ENCODE measurements around the gene KRTAP2-4. TPM values are rescaled to one million over a fixed set of nuclear protein-coding genes. Genes with fewer than 3 reads are reported as not detected.
"Not testable (repeated sequence)": the region's sequence is repeated elsewhere in the genome, so short reads cannot be mapped to it uniquely, and the experiment has no call there.

Gene KRTAP2-4
- total and polyA plus RNA-seq, 5 donors from 2014 or later = not detected

DNA sequence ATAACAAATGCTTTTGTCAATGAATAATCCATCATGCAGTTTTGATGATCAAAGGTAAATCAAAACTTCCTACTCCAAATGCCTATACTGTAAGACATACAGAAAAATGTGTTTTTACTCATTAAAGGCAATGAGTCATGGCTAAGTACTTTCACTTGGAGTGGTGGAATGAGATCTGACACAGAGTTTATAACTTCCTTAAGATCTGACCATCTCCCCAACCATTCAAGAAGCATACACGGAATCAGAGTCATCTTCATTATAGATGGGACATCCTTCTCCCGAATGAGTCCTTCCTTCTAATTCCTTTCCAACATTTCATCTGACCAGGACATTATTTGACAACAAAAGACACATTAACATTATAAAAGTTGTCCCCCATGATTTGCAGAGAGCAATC is 17.7 kb upstream of the KRTAP2-4 start:
- not testable (repeated sequence) for H3K9me3 ChIP-seq (ENCODE audit: control insufficient read depth in 2 of 2, low read length in 2 of 2); H3K4me1 ChIP-seq (ENCODE audit: control insufficient read depth, insufficient read depth, low read length, poor library complexity, severe bottlenecking); H3K27ac Mint-ChIP-seq; DNase-seq; H3K36me3 Mint-ChIP-seq; ATAC-seq (ENCODE audit: low read depth in 2 of 2); H3K27ac ChIP-seq (ENCODE audit: insufficient read depth, low read length, poor library complexity, severe bottlenecking); H3K4me1 Mint-ChIP-seq; H3K4me3 ChIP-seq (ENCODE audit: low read depth, low read length); H3K36me3 ChIP-seq (ENCODE audit: control insufficient read depth, insufficient read depth, low read length); H3K27me3 ChIP-seq (ENCODE audit: control insufficient read depth, insufficient read depth, low read length); H3K9me3 Mint-ChIP-seq; H3K4me3 Mint-ChIP-seq
- peaks cover 26% of the 10 kb centered on the region for H3K27me3 Mint-ChIP-seq

- peaks cover 0 to 3% (median 0%) of the 10 kb centered on the region in 7 donors for H3K9me3 Mint-ChIP-seq
- H3K9me3 ChIP-seq (ENCODE audit: control insufficient read depth in 2 of 2, low read length in 2 of 2) = no peaks in the 10 kb centered on the region
Observed at GRCh38 chr17:41082626-41083025, 16.9 kb upstream of the KRTAP2-4 start.

GRCh38 chr17:41076788-41077187 is 11.1 kb upstream of the KRTAP2-4 start:
- no peak overlapping the region for H3K4me3 Mint-ChIP-seq

More at GRCh38 chr17:41082626-41083025, 16.9 kb upstream of the KRTAP2-4 start:
- Mint-ChIP-seq H3K4me3 (no peak overlapping the region), H3K4me1 (no peaks in the 10 kb centered on the region), H3K36me3 (no peaks in the 10 kb centered on the region), H3K27me3 (peaks cover 27% of the 10 kb centered on the region), H3K27ac (no peak overlapping the region)
- Histone ChIP-seq H3K4me3 (ENCODE audit: low read depth, low read length) (no peak overlapping the region), H3K4me1 (ENCODE audit: control insufficient read depth, insufficient read depth, low read length, poor library complexity, severe bottlenecking) (no peaks in the 10 kb centered on the region), H3K27ac (ENCODE audit: insufficient read depth, low read length, poor library complexity, severe bottlenecking) (no peak overlapping the region), H3K27me3 (ENCODE audit: control insufficient read depth, insufficient read depth, low read length) (peaks cover 3% of the 10 kb centered on the region), H3K36me3 (ENCODE audit: control insufficient read depth, insufficient read depth, low read length) (no peaks in the 10 kb centered on the region)
- DNase-seq (no peak), ATAC-seq (ENCODE audit: low read depth in 2 of 2) (no peak)

DNA sequence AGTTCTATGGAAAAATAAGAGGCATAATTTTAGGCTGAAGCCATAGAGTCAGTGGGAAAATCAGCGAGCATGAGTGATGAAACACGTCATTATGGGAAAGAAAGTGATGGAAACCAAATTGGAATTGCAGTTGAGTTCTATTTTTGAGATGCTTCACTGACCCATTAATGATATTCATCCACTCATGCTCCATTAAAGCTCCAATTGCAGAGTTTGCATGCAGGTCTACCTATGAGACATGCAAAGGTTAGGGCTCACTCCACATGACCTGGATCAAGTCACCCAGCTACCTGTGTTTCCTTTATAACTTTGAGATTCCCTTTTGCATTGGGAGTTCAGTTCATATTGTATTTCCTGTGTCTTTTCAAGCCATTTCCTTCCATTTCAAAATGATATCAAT is 8.0 kb upstream of the KRTAP2-4 start:
- Mint-ChIP-seq H3K27ac (no peak overlapping the region), H3K27me3 (peaks cover 21% of the 10 kb centered on the region), H3K4me3 (no peak overlapping the region), H3K4me1 (peaks cover 0 to 2% (median 0%) of the 10 kb centered on the region in 4 donors), H3K9me3 (peaks cover 0 to 3% (median 0%) of the 10 kb centered on the region in 7 donors), H3K36me3 (no peaks in the 10 kb centered on the region)
- H3K4me1 ChIP-seq (ENCODE audit: control insufficient read depth, insufficient read depth, low read length, poor library complexity, severe bottlenecking) = no peaks in the 10 kb centered on the region
- no peak overlapping the region for H3K27ac ChIP-seq (ENCODE audit: insufficient read depth, low read length, poor library complexity, severe bottlenecking)
- H3K4me3 ChIP-seq (ENCODE audit: low read depth, low read length) = no peak overlapping the region
- ATAC-seq (ENCODE audit: low read depth in 2 of 2) (no peak), DNase-seq (no peak)
- H3K9me3 ChIP-seq (ENCODE audit: control insufficient read depth in 2 of 2, low read length in 2 of 2) = no peaks in the 10 kb centered on the region
- no peaks in the 10 kb centered on the region for H3K36me3 ChIP-seq (ENCODE audit: control insufficient read depth, insufficient read depth, low read length)
- peaks cover 10% of the 10 kb centered on the region for H3K27me3 ChIP-seq (ENCODE audit: control insufficient read depth, insufficient read depth, low read length)

More at GRCh38 chr17:41076788-41077187, 11.1 kb upstream of the KRTAP2-4 start:
- Mint-ChIP-seq H3K36me3 (no peaks in the 10 kb centered on the region), H3K27ac (no peak overlapping the region), H3K4me1 (peaks cover 0 to 2% (median 0%) of the 10 kb centered on the region in 4 donors), H3K27me3 (peaks cover 25% of the 10 kb centered on the region), H3K9me3 (peaks cover 0 to 3% (median 0%) of the 10 kb centered on the region in 7 donors)
- H3K9me3 ChIP-seq (ENCODE audit: control insufficient read depth in 2 of 2, low read length in 2 of 2) = no peaks in the 10 kb centered on the region
- no peaks in the 10 kb centered on the region for H3K36me3 ChIP-seq (ENCODE audit: control insufficient read depth, insufficient read depth, low read length)
- DNase-seq (no peak), ATAC-seq (ENCODE audit: low read depth in 2 of 2) (no peak)
- H3K27me3 ChIP-seq (ENCODE audit: control insufficient read depth, insufficient read depth, low read length) = peaks cover 13% of the 10 kb centered on the region
- no peak overlapping the region for H3K27ac ChIP-seq (ENCODE audit: insufficient read depth, low read length, poor library complexity, severe bottlenecking)
- no peak overlapping the region for H3K4me3 ChIP-seq (ENCODE audit: low read depth, low read length)
- H3K4me1 ChIP-seq (ENCODE audit: control insufficient read depth, insufficient read depth, low read length, poor library complexity, severe bottlenecking) = no peaks in the 10 kb centered on the region

GRCh38 chr17:41071606-41072360 is 6.1 kb upstream of the KRTAP2-4 start:
- Histone ChIP-seq H3K4me1 (ENCODE audit: control insufficient read depth, insufficient read depth, low read length, poor library complexity, severe bottlenecking) (no peaks in the 10 kb centered on the region), H3K4me3 (ENCODE audit: low read depth, low read length) (no peak overlapping the region), H3K9me3 (ENCODE audit: control insufficient read depth in 2 of 2, low read length in 2 of 2) (no peaks in the 10 kb centered on the region), H3K36me3 (ENCODE audit: control insufficient read depth, insufficient read depth, low read length) (no peaks in the 10 kb centered on the region), H3K27ac (ENCODE audit: insufficient read depth, low read length, poor library complexity, severe bottlenecking) (no peak overlapping the region), H3K27me3 (ENCODE audit: control insufficient read depth, insufficient read depth, low read length) (peaks cover 7% of the 10 kb centered on the region)
- Mint-ChIP-seq H3K4me3 (no peak overlapping the region), H3K4me1 (peaks cover 0 to 2% (median 0%) of the 10 kb centered on the region in 4 donors), H3K27ac (peak overlapping the region in 1 of 3 donors; percentile 33), H3K36me3 (no peaks in the 10 kb centered on the region), H3K27me3 (peaks cover 13% of the 10 kb centered on the region), H3K9me3 (peaks cover 0 to 1% (median 0%) of the 10 kb centered on the region in 7 donors)
- no peak for ATAC-seq (ENCODE audit: low read depth in 2 of 2)
- no peak for DNase-seq

DNA sequence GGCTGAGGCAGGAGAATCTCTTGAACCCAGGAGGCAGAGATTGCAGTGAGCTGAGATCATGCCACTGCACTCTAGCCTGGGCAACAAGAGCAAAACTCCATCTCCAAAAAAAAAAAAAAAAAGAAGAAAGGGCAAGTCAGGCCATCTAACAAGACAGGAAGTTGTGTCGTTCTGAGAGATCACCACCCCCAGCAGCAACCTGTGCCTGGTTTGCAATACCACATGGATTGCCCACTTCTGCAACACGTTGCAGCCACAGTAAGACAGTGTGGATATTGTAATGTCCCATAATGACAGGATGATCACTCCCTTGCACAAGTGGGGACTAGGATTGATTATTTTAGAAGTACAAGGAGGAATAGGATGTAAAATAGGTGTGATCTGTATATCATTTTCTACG is 3.4 kb upstream of the KRTAP2-4 start:
- Histone ChIP-seq H3K27me3 (ENCODE audit: control insufficient read depth, insufficient read depth, low read length) (no peaks in the 10 kb centered on the region), H3K36me3 (ENCODE audit: control insufficient read depth, insufficient read depth, low read length) (no peaks in the 10 kb centered on the region), H3K4me3 (ENCODE audit: low read depth, low read length) (no peak overlapping the region), H3K27ac (ENCODE audit: insufficient read depth, low read length, poor library complexity, severe bottlenecking) (no peak overlapping the region), H3K4me1 (ENCODE audit: control insufficient read depth, insufficient read depth, low read length, poor library complexity, severe bottlenecking) (no peaks in the 10 kb centered on the region), H3K9me3 (ENCODE audit: control insufficient read depth in 2 of 2, low read length in 2 of 2) (no peaks in the 10 kb centered on the region)
- Mint-ChIP-seq H3K27me3 (no peaks in the 10 kb centered on the region), H3K36me3 (no peaks in the 10 kb centered on the region), H3K9me3 (no peaks in the 10 kb centered on the region), H3K4me3 (no peak overlapping the region), H3K27ac (no peak overlapping the region), H3K4me1 (peaks cover 0 to 2% (median 0%) of the 10 kb centered on the region in 4 donors)
- DNase-seq = no peak
- no peak for ATAC-seq (ENCODE audit: low read depth in 2 of 2)

GRCh38 chr17:41067281-41067680 is 1.6 kb upstream of the KRTAP2-4 start:
- H3K27ac Mint-ChIP-seq = peak overlapping the region in 1 of 3 donors; percentile 5
- H3K4me1 ChIP-seq (ENCODE audit: control insufficient read depth, insufficient read depth, low read length, poor library complexity, severe bottlenecking) = no peaks in the 10 kb centered on the region
- peaks cover 4% of the 10 kb centered on the region for H3K27me3 ChIP-seq (ENCODE audit: control insufficient read depth, insufficient read depth, low read length)
- H3K36me3 Mint-ChIP-seq = no peaks in the 10 kb centered on the region
- H3K4me3 ChIP-seq (ENCODE audit: low read depth, low read length) = no peak overlapping the region
- peaks cover 0 to 1% (median 0%) of the 10 kb centered on the region in 4 donors for H3K4me1 Mint-ChIP-seq
- H3K9me3 Mint-ChIP-seq = no peaks in the 10 kb centered on the region
- no peak overlapping the region for H3K27ac ChIP-seq (ENCODE audit: insufficient read depth, low read length, poor library complexity, severe bottlenecking)
- no peak for ATAC-seq (ENCODE audit: low read depth in 2 of 2)
- no peaks in the 10 kb centered on the region for H3K36me3 ChIP-seq (ENCODE audit: control insufficient read depth, insufficient read depth, low read length)
- no peak overlapping the region for H3K4me3 Mint-ChIP-seq
- H3K27me3 Mint-ChIP-seq = peaks cover 2% of the 10 kb centered on the region
- no peak for DNase-seq
- H3K9me3 ChIP-seq (ENCODE audit: control insufficient read depth in 2 of 2, low read length in 2 of 2) = no peaks in the 10 kb centered on the region
